Medulla oblongata (tissue), 1 donor: ENCODE results near the gene VTI1A.

ENCODE experiments used
- DNase-seq: peaks from one replicate; pipeline ENCODE4 v3.0.0-alpha.2; 2015; ENCODE audit errors: extremely low spot score

Gene VTI1A

DNA sequence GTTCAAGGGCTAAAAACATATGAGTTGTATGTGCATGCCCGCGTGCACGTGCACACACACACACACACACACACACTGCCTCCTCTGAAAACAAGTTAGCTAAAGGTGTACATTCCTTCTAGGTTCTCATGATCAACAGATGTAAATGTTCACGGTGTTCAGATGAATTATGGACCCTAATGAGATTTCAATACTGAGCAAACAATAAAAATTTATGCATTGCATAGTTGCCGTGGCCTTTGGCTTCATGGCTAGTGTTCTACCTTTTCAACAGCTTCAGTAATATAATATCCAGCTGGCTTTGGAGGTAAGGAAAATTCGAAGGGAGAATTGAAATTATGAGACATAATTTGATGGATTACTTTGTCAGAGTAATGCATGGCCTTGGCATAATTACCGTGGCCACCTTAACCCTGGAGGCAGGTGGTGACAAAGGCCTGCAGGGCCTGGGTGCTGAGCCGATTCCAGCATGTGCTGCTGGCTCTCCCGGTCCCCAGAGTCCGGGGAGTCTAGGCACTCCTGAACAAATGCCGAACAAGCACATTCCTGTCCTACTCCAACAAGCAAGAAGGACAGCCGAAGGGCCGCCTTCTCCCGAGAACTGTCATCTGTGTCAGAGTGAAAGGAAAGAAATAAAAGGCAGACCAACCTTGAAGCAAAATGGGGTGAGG lies 336.5 kb downstream of the VTI1A start:
- no peak for DNase-seq

DNA sequence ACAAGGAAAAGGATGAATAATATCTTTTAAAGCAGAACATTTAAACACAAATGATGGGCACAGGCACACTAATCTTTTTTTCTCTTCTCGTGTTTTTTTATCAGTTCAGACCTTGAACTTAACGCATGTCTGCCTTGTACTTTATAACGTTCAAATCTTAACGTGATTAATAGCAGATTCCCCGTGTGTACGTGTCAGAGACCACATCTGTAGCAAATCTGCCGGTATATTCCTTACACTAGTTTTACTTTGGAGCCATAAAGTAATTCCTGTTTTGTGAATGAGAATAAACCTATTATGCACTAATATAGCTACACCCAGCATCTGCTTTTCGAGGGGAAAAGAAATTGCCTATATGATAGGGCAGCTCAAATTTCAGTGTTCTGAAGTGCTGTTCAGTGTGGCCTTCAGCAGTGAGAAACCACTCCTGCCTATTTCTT lies 337.0 kb downstream of the VTI1A start:
- no peak for DNase-seq

DNA sequence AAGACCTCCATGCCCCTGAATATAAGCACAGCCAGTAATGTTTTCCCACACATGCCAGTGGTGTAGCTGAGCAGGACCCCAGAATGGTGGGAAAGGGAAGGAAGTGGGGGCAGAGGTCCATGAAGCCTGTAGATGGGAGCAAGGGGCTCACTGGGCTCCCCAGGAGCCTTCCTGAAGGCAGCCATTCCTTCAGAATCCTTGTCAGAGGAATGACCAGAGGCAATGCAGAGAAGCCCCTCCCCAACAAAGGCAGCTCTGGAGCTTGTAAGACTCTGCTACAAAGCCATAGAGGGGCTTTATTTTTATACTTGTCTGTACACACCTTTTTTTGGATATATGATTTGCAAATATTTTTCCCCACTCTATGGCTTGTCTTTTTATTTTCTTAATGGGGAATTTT lies 338.1 kb downstream of the VTI1A start:
- no peak for DNase-seq

DNA sequence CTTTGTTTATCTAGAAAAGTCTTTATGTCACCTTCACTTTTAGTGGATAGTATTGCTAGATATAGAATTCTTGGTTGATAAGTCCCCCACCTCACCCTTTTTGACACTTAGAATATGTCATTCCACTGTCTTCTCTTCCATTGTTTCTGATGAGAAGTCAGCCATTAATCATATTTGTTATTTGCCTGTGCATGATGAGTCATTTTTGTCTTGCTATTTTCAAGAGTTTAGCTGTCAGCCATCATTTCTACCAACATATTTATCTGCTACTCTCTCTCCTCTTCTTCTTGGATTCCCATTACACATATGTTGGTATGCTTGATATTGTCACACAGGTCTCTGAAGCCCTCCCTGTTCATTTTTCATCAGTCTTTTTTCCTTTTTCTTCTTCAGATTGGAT lies 342.2 kb downstream of the VTI1A start:
- DNase-seq = no peak

DNA sequence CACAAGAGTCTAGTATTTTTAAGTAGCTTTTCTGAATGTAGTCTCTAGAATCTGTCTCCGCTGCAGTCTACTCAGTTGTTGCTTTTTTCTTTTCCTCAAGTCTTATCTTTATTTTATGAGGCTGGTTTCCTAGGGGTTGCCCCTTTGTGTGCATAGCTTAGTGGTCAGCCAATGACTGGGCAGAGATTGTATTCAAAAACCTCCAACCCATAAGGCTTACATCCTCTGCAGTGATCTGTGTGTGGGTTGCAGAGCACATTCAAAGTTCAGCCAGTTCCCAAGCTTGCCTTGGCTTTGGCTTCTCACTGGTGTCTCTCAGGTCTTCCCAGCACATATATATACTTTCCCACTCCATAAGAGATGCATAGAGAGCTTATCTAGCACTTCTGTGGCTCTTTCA lies 343.0 kb downstream of the VTI1A start:
- no peak for DNase-seq

DNA sequence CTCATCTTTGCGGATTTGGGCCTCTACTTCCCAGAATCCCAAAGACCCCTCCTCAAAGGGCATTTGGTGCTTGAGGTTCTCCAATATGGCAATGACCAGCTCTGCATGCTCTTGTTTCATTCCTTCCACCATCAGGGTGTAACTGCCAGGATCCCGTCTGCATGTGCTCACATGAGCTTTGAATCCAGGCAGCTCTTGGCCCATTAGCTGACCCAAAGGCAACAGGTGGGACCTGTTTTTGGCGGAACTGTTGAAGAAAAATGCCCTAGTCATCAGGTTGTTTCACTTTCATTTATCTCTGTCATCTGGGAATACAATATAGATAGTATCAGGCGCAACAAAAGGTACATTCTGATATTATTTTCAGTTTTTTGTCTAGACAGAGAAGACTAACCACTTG lies 343.9 kb downstream of the VTI1A start:
- DNase-seq = no peak

DNA sequence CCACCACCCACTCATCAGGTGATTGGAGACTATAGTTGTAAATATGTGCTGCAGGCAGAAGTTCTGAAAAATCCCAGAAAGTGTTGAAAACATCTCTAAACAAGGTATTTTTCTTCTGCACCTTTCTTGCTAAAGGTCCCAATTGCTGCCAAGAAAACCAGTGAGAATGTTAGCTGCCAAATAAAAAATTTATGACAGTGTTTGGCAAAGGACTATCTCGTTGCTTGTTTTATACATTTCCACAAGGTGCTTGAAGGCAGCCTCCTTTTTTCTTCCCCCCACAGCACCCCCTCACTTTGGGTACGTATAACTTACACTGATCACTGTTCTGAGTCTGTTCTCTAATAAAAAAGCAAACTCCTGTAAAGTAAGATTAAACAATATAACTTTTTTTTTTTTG lies 344.4 kb downstream of the VTI1A start:
- DNase-seq = no peak

DNA sequence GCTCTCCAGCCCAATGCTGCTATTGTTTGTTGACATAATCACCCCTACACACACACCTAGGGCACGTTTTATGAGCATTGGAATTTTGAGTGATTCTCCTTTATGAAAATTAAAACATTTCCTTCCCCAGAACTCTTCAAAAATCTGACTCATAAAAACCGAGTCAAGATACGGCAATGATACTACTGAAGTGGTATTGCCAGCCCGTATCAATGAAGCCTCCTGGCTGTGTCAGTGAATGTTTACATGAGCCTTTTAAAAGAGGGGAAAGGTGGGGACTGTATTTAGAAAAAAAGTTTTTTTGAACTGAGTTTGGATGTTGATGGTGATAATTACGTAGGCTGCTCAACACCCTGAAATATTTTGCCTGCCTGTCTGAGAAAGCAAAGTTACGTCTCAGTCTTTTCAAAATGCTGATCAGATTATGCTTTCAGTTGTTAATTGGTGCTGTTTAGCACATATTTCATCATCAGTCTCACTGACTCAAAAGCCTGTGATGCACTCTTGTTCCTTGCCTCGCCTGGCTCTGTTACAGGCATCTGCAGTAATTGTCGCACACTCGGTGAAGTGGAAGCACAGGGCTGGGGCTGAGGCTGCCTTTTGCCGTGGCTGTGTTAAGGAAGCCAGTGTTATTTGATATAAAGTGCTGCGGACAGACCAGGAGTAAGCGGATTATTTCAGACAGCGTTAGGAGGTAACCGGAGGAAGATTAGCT lies 345.6 kb downstream of the VTI1A start:
- peak; percentile 36 for DNase-seq

DNA sequence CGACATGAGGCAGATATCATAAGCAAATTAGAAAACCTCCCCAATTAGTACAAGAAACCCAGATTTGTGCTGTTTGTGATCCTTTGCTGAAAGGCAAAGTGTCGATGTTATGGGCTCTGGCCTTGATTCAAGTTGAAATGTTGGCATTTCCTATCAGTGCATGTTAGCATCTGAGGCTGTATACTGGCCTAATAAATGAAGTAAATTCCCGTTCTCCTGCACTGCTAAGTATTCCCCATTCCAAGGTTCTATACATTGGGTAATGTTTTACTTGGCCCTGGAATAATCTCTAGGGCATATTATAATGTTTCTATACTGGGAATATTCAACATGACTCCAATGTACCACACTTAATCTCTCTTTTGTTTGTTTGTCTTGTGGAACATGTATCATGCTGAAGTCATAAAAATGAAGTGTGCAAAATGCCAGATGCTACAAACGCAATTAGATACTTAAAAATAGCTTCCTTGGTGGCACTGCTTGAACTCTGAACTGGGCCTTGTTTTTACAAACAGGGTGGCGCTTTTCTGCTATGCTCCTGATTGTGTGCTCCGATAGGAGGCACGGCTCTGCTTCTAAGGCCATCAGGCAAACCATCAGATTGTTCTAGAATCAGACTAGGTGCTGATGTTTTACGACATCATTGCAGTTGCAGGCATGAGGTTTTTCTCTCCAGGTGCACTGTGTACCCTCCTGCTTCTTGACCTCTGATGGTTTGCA lies 346.3 kb downstream of the VTI1A start:
- DNase-seq = no peak

DNA sequence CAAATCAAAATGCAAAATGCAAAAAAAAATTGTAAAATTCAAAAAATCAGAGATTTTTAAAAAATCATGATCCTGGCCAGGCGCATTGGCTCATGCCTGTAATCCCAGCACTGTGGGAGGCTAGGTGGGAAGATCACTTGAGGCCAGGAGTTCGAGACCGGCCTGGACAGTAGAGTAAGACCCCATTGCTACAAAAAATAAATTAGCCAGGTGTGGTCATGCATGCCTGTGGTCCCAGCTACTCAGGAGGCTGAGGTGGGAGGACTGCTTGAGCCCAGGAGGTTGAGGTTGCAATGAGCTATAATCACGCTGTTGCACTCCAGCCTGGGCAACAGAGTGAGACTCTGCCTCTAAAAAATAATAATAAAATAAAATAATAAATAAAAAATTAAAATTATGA lies 347.2 kb downstream of the VTI1A start:
- no peak for DNase-seq

DNA sequence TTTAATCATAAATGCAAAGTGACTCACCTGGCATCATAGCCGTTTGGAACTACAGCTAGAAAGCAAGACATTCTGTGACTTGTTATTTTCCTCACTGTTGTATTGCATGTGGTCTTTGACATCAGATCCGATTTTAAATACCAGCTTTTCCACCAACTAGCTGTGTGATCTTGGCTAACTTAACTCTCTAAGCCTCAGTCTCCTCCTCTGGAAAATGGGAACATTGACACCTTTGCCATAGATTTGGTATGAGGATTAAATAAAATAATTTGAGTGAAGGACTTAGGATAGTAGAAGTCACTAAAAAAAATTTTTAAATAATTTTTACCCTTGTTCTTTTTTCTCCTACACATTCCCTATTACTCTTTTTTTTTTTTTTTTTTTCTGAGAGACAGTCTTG lies 348.1 kb downstream of the VTI1A start:
- no peak for DNase-seq

DNA sequence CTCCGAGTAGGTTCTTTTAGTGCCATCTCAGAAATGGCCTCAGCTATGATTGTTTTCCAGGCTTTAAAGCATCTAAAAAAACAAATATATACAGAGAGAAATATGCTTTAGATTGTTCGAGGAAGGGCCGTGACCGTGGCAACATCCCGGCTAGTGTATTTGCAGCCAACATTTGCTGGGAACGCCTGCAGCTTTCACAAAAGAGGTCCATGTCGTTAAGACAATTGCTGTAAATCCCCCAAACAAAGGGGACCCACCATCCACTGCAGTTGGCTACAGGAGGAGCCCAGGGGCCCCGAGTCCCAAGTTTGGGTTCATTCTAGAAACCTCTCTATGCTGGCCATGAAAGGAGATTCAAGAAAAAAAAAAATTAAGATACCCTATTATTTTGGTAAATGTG lies 350.2 kb downstream of the VTI1A start:
- DNase-seq = no peak

DNA sequence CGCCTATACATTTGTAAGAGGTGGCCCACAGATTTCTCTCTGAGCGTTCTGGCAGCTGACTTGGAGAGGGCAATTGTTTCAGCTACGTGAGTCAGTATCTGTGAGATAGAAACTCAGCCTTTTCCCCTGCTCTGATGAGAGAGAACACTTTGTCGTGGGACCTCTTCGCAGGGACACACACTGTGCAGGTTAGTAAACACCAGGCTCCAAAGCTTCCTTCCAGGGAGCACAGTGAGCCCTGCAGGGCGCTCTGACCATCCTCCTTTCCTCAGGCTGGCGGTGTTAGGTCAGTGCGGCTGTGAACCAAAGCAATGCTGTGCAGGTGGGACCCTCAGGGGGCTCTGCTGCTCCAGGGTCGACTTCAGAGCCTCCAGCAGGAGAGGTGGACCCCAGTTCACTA lies 350.8 kb downstream of the VTI1A start:
- no peak for DNase-seq

DNA sequence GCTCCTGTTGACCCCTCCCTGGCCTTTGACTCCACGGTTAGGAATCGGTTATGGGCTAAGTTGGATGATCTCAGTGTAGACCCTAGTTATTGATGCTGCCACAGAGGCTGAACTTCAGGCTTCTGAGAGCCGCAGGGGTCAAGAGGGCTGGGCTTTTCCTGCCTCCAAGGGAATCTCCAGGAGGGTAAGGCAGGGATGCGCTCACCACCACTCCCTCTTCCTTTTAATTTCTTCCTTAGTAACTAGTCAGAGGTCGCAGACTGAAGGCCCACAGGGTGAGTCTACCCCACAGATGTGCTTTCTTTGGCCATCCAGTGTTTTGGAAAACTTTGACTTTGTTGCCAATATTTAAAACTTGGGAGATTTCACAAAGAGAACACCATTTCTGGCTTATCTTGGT lies 352.0 kb downstream of the VTI1A start:
- DNase-seq = no peak

DNA sequence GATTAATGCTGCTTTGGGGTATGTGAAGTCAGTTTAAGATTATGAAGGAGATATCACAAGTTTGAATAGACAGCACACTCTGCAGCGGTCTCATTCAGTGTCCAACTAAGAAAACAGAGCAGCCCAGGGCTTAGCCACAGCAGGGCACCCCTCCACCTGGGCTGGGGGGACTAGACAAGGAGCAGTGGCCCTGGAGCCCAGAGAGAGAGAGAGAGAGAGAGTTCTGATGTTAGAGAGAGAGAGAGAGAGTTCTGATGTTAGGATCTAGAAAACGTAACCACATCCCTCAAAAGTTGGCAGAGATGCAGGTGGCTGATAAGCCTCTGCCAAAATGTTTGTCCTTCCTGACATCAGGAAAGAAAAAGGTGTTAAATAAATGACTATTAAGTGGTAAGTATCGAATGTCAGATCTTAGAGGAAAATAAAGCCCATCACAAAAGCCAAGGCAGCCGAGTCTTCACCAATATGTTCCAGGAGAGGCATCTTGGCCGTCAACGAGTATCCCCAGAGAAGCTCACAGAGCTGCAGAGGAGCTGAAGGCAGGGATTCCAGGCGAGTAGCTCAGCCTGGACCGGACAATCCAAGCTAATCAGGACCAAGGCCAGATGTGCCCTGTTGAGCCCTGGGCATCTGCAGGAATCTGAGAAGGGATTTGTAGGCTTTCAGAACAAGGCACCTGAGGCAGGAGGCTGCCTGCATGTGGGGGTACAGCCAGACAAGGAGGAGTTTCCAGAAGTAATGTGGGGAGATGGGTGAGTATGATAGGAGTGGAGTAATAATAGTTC lies 352.9 kb downstream of the VTI1A start:
- DNase-seq = no peak

DNA sequence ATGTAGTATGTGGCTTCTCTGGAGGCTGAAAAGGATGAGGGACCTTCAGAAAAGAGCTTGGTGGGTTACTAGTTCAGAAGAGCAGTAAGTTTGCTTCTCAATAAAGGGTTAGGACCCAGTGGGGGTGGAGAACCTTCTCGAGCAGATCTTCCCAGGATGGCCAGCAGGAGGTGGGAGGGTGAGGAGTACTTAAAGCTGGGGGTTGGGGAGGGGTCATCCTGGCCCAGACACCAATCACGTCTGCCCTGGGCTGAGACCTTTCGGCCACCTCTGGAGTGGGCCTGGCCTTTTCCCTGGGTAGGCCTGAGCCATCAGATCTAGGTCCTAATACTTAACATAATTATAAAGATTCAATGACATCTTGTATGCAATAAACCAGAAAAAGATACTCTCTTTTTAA lies 354.0 kb downstream of the VTI1A start:
- DNase-seq = no peak

DNA sequence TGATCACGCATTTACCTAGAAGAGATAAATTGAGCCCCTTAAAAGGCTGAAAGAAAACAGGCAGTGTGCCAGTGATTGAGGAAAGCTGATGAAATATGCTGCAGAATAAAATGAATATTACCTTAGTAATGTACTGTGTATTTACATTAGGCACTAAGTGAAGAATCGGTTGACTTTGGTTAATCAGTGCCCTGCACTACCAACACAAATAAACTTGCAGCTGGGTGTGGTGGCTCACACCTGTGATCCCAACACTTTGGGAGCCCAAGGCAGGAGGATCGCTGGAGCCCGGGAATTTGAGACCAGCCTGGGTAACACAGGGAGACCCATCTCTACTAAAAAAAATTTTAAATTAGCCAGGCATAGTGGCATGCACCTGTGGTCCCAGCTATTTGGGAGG lies 354.7 kb downstream of the VTI1A start:
- no peak for DNase-seq

DNA sequence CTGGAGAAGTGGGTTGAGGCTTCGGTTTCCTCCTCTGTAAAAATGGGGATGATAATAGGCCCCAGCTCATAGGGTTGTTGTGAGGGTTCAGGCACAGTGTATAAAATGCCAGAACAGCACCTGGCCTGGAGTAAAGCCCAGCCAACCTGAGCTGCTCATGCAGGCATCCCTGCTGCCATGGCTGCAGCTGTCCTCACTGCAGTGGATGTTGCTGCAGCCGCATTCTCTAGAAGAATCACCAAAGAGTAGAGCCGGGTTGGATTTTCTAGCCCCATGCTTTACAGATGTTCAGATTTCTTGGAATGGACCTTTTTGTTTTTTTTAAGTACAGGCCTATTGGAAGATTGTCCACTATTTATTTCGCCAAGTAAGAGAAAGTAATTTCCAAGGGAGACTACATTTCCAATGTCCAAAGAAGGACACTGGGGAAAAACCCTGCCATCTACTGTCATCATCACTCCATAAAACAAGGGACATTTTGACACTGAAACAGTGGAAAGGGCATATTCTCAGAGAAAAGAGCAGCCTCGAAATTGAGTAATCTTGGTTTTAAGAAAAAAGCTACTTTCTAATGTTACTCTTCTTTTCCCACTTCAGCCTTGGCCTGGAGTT lies 355.5 kb downstream of the VTI1A start:
- no peak for DNase-seq

DNA sequence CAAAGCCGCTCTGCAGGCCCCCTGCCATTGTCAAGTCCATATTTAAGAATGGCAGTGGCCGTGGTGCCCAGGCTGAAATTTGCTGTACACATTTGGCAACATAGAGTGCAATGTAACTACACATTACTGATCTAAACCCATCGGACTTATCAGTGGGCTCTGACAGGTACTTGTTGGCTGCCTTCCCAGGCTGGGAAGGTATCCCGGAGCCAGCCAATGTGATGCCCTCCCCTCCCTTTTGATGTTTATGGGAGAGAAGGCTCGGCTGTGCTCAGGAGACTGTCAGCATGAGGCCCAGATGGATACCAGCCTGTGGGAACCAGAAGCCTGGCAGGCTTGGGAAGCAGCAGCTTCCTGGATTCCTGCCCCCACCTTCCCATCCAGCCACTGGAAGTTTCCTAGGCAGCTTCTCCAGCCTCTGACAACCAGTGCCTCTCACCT lies 357.0 kb downstream of the VTI1A start:
- DNase-seq = peak; percentile 45

DNA sequence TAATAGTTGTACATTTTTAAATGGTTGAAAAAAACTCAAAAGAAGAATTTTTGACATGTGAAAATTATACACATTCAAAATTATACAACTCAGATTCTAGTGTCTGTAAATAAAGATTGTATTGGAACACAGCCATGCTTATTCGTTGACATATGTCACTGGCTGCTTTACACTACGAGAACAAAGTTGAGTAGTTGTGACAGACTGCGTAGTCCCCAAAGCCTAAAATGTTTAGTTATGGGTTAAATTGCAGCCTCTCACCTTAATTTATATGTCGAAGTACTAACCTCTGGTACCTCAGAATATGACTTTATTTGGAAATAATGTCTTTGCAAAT lies 358.2 kb downstream of the VTI1A start:
- DNase-seq = no peak

DNA sequence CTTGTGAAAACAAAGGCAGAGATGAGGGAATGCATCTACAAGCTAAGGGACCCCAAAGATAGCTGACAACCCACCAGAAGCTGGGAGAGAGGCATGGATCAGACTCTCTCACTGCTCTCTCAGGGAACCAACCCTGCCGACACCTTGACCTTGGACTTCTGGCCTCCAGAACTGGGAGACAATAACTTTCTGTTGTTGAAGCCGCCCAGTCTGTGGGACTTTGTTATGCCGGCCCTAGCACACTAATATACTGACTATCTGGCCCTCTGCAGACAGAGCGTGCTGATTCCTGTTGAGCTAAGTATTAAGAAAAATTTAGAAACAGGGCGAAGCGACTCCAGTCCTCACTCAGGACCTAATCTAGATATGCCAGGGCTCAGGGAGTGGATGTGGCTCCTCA lies 358.7 kb downstream of the VTI1A start:
- DNase-seq = no peak

DNA sequence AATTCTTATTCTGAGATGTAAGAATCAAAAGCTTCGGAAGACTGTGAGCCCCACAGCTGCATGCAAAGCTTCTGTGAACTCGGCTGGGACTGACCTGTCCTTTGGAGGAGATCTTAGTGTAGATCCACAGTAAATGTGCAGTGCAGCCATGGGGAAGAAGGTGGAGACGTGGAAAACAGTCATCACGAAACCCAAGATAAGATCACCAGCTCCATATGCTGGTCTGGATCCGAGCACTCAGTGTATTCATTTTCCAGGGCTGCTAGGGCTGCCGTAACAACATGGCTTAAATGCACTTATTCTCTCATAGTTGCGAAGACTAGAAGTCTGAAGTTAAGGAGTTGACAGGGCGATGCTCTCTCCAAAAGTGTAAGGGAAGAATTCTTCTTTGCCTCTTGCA lies 360.0 kb downstream of the VTI1A start:
- no peak for DNase-seq
